ENCODE results near the gene HSPB3.
"Not testable (repeated sequence)": the region's sequence is repeated elsewhere in the genome, so short reads cannot be mapped to it uniquely, and the experiment has no call there.

HSPB3 gene, protein sequence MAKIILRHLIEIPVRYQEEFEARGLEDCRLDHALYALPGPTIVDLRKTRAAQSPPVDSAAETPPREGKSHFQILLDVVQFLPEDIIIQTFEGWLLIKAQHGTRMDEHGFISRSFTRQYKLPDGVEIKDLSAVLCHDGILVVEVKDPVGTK

DNA sequence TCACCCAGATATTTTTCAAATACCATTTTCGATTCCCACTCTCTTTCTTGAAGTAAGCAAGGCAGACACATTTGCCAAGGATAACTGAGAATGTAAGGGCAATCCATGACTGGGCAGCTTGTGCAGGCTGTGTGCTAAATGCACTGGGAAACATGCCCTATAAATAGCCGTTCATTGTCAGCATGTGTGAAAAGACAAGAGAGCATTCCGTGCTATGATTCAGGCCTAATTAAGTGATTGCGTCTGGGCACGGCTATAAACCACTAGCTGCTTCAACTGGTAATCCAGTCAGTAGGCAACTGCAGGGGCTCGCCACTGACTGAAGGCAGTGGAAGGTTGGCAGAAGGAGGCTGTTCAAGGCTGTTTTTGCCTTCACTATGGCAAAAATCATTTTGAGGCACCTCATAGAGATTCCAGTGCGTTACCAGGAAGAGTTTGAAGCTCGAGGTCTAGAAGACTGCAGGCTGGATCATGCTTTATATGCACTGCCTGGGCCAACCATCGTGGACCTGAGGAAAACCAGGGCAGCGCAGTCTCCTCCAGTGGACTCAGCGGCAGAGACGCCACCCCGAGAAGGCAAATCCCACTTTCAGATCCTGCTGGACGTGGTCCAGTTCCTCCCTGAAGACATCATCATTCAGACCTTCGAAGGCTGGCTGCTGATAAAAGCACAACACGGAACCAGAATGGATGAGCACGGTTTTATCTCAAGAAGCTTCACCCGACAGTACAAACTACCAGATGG lies at the start of gene HSPB3:
HSPB3 (plus strand) TSS at position 287 of the 745 bp plus-strand sequence; CDS start at position 378, 91 bp downstream.
- TF ChIP-seq CTCF (IDR thresholded peaks at IDR 0.05; ENCODE audit: control insufficient read depth, insufficient read depth, low read depth, low read length, missing control alignments) = no peak

GRCh38 chr5:54411176-54411575 lies 44.3 kb upstream of the HSPB3 start:
- H3K4me3 ChIP-seq (ENCODE audit: control insufficient read depth, low read depth, low read length) = no peak overlapping the region
- DNase-seq (ENCODE audit: low read depth) = no peak
- no peak for TF ChIP-seq CTCF (IDR thresholded peaks at IDR 0.05; ENCODE audit: control insufficient read depth, insufficient read depth, low read depth, low read length, missing control alignments)

More for the DNA sequence above, at the start of gene HSPB3:
- peak within 1 kb of the TSS; percentile 23 for H3K4me3 ChIP-seq (ENCODE audit: control insufficient read depth, low read depth, low read length)
- peak; percentile 93 for DNase-seq (ENCODE audit: low read depth)

- no peak for TF ChIP-seq CTCF (IDR thresholded peaks at IDR 0.05; ENCODE audit: control insufficient read depth, insufficient read depth, low read depth, low read length, missing control alignments)
- no peak for DNase-seq (ENCODE audit: low read depth)
- no peak overlapping the region for H3K4me3 ChIP-seq (ENCODE audit: control insufficient read depth, low read depth, low read length)
Measured at GRCh38 chr5:54412913-54413312, 42.6 kb upstream of the HSPB3 start.

GRCh38 chr5:54415147-54415546 lies 40.4 kb upstream of the HSPB3 start:
- no peak overlapping the region for H3K4me3 ChIP-seq (ENCODE audit: control insufficient read depth, low read depth, low read length)
- TF ChIP-seq CTCF (IDR thresholded peaks at IDR 0.05; ENCODE audit: control insufficient read depth, insufficient read depth, low read depth, low read length, missing control alignments) = no peak
- no peak for DNase-seq (ENCODE audit: low read depth)

- TF ChIP-seq CTCF (IDR thresholded peaks at IDR 0.05; ENCODE audit: control insufficient read depth, insufficient read depth, low read depth, low read length, missing control alignments) = no peak
- H3K4me3 ChIP-seq (ENCODE audit: control insufficient read depth, low read depth, low read length) = no peak overlapping the region
- no peak for DNase-seq (ENCODE audit: low read depth)
Measured at GRCh38 chr5:54415896-54416601, 39.5 kb upstream of the HSPB3 start.

GRCh38 chr5:54419573-54420423 lies 35.7 kb upstream of the HSPB3 start:
- not testable (repeated sequence) for H3K4me3 ChIP-seq (ENCODE audit: control insufficient read depth, low read depth, low read length)
- DNase-seq (ENCODE audit: low read depth) = peak; percentile 24
- peak; percentile 65 for TF ChIP-seq CTCF (IDR thresholded peaks at IDR 0.05; ENCODE audit: control insufficient read depth, insufficient read depth, low read depth, low read length, missing control alignments)

- DNase-seq (ENCODE audit: low read depth); H3K4me3 ChIP-seq (ENCODE audit: control insufficient read depth, low read depth, low read length): not testable (repeated sequence)
Measured at GRCh38 chr5:54420511-54420910, 35.0 kb upstream of the HSPB3 start.

Data from AG09309 (cell line).